Small intestine (tissue), 7 donors: ENCODE measurements around the gene KCNH1. TPM values are rescaled to one million over a fixed set of nuclear protein-coding genes. Genes with fewer than 3 reads are reported as not detected.

ENCODE experiments used
- DNase-seq, 2 donors: peaks; one replicate each; pipeline versions ENCODE4 v3.0.0 to v3.0.0-alpha.2; 2013
- FAIRE-seq: peaks from 2 replicates; lab custom pipeline; 2012; peaks lifted over from hg19 to GRCh38; lab: Jason Lieb, UNC
- H3K27ac ChIP-seq, 3 donors: one replicate each; pipeline ENCODE4 v1.5.1; 2013; ENCODE audit warnings: low read length in 2 of 3, mild to moderate bottlenecking in 2 of 3, control low read depth in 1 of 3, inconsistent platforms in 1 of 3, low read depth in 1 of 3, moderate library complexity in 1 of 3
- H3K27me3 ChIP-seq, 3 donors: one replicate each; pipeline ENCODE4 v1.6.1; 2013; ENCODE audit warnings: low read length in 3 of 3, inconsistent platforms in 1 of 3; ENCODE audit not compliant: control insufficient read depth in 3 of 3, insufficient read depth in 3 of 3
- H3K36me3 ChIP-seq, 3 donors: one replicate each; pipeline ENCODE4 v1.6.1; 2013; ENCODE audit warnings: low read length in 3 of 3, inconsistent platforms in 1 of 3, low read depth in 1 of 3, mild to moderate bottlenecking in 1 of 3, moderate library complexity in 1 of 3; ENCODE audit not compliant: control insufficient read depth in 3 of 3, insufficient read depth in 2 of 3
- H3K4me1 ChIP-seq, 3 donors: one replicate each; pipeline ENCODE4 v1.6.1; 2013; ENCODE audit warnings: low read length in 2 of 3, inconsistent platforms in 1 of 3, low read depth in 1 of 3, mild to moderate bottlenecking in 1 of 3, moderate library complexity in 1 of 3; ENCODE audit not compliant: control insufficient read depth in 3 of 3, insufficient read depth in 2 of 3
- H3K4me3 ChIP-seq, 3 donors: one replicate each; pipeline ENCODE4 v1.5.1; 2013; ENCODE audit warnings: low read length in 3 of 3, control low read depth in 1 of 3, inconsistent platforms in 1 of 3, low read depth in 1 of 3, mild to moderate bottlenecking in 1 of 3, moderate library complexity in 1 of 3
- H3K9me3 ChIP-seq, 2 donors: one replicate each; pipeline ENCODE4 v1.6.1; 2013; ENCODE audit warnings: low read depth in 1 of 2, low read length in 1 of 2; ENCODE audit not compliant: control insufficient read depth in 2 of 2, insufficient read depth in 1 of 2
- WGBS, 3 donors: extraction: QIAGEN DNeasy Blood & Tissue Kit; methylation state at CpG; one replicate each; pipeline ENCODE4 v1.1.7; 2013; 5-methylcytosine and 5-hydroxymethylcytosine counted together
- polyA plus RNA-seq, 4 donors: library from polyadenylated mRNA; stranded (reverse) in 3 of 4; unstranded in 1 of 4; fragments of 200-250 nt in 3 of 4; fragments of 120-200 nt in 1 of 4; gene quantifications; one replicate each; pipeline versions ENCODE4 v1.2.1 to v1.2.3, GENCODE V29; 2013
- donor health status: healthy with polysubstance abuse.
- donor health status: control.
- donor health status: control.
- donor health status: Bipolar disorder and iron deficiency.
- donor health status: healthy.

The KCNH1 gene
- polyA plus RNA-seq, 4 donors = 0.13 to 0.42 TPM; not detected in 2

GRCh38 chr1:210850556-210850955 is 283.4 kb downstream of the KCNH1 start:
- Histone ChIP-seq H3K27ac (no peak overlapping the region), H3K27me3 (no peaks in the 10 kb centered on the region), H3K36me3 (no peaks in the 10 kb centered on the region), H3K4me1 (peaks cover 0 to 2% (median 0%) of the 10 kb centered on the region in 3 donors), H3K4me3 (no peak overlapping the region), H3K9me3 (no peaks in the 10 kb centered on the region)
- no peak for DNase-seq
- no peak for FAIRE-seq

GRCh38 chr1:210848474-210848873 is 285.5 kb downstream of the KCNH1 start:
- WGBS, 3 donors = 84 to 87% (median 87%) methylated on average over 3 of the region's 3 CpGs
- H3K4me1 ChIP-seq = peaks cover 0 to 2% (median 0%) of the 10 kb centered on the region in 3 donors
- no peaks in the 10 kb centered on the region for H3K36me3 ChIP-seq
- no peaks in the 10 kb centered on the region for H3K27me3 ChIP-seq
- H3K9me3 ChIP-seq = no peaks in the 10 kb centered on the region
- FAIRE-seq = no peak
- no peak for DNase-seq
- no peak overlapping the region for H3K27ac ChIP-seq
- H3K4me3 ChIP-seq = no peak overlapping the region

GRCh38 chr1:210841926-210842625 is 291.9 kb downstream of the KCNH1 start:
- Histone ChIP-seq H3K27ac (no peak overlapping the region), H3K4me1 (no peaks in the 10 kb centered on the region), H3K36me3 (no peaks in the 10 kb centered on the region), H3K9me3 (no peaks in the 10 kb centered on the region), H3K27me3 (no peaks in the 10 kb centered on the region), H3K4me3 (no peak overlapping the region)
- WGBS, 3 donors = 74 to 81% (median 78%) methylated on average over 5 of the region's 5 CpGs
- DNase-seq = no peak
- no peak for FAIRE-seq

GRCh38 chr1:210830034-210831028 is 303.6 kb downstream of the KCNH1 start:
- 73 to 79% (median 75%) methylated on average over 6 of the region's 6 CpGs for WGBS, 3 donors
- no peaks in the 10 kb centered on the region for H3K4me1 ChIP-seq

GRCh38 chr1:210828996-210829596 is 304.9 kb downstream of the KCNH1 start:
- no peak for FAIRE-seq
- WGBS, 3 donors = 61 to 73% (median 71%) methylated on average over 4 of the region's 4 CpGs
- Histone ChIP-seq H3K36me3 (no peaks in the 10 kb centered on the region), H3K4me1 (no peaks in the 10 kb centered on the region), H3K9me3 (no peaks in the 10 kb centered on the region), H3K27me3 (no peaks in the 10 kb centered on the region), H3K27ac (no peak overlapping the region), H3K4me3 (no peak overlapping the region)
- DNase-seq = no peak

More at GRCh38 chr1:210830034-210831028, 303.6 kb downstream of the KCNH1 start:
- Histone ChIP-seq H3K27me3 (no peaks in the 10 kb centered on the region), H3K4me3 (no peak overlapping the region), H3K9me3 (no peaks in the 10 kb centered on the region), H3K36me3 (no peaks in the 10 kb centered on the region), H3K27ac (no peak overlapping the region)
- DNase-seq (no peak), FAIRE-seq (no peak)

- no peaks in the 10 kb centered on the region for H3K9me3 ChIP-seq
- FAIRE-seq (no peak), DNase-seq (no peak)
- H3K4me1 ChIP-seq = no peaks in the 10 kb centered on the region
- no peaks in the 10 kb centered on the region for H3K27me3 ChIP-seq
- no peak overlapping the region for H3K27ac ChIP-seq
- H3K4me3 ChIP-seq = no peak overlapping the region
- no peaks in the 10 kb centered on the region for H3K36me3 ChIP-seq
Observed at GRCh38 chr1:210827481-210827880, 306.5 kb downstream of the KCNH1 start.

GRCh38 chr1:210826686-210827085 is 307.3 kb downstream of the KCNH1 start:
- Histone ChIP-seq H3K4me3 (no peak overlapping the region), H3K36me3 (no peaks in the 10 kb centered on the region), H3K27me3 (no peaks in the 10 kb centered on the region), H3K9me3 (no peaks in the 10 kb centered on the region), H3K27ac (no peak overlapping the region), H3K4me1 (no peaks in the 10 kb centered on the region)
- FAIRE-seq = no peak
- DNase-seq = no peak
- 93 to 98% (median 96%) methylated on average over 5 of the region's 5 CpGs for WGBS, 3 donors

- Histone ChIP-seq H3K27ac (no peak overlapping the region), H3K9me3 (no peaks in the 10 kb centered on the region), H3K36me3 (no peaks in the 10 kb centered on the region), H3K27me3 (peaks cover 0 to 2% (median 0%) of the 10 kb centered on the region in 3 donors), H3K4me3 (no peak overlapping the region), H3K4me1 (no peaks in the 10 kb centered on the region)
- 27 to 62% (median 45%) methylated on average over 1 of the region's 1 CpG for WGBS, 3 donors
- FAIRE-seq = no peak
- DNase-seq = no peak
Observed at GRCh38 chr1:210822932-210823331, 311.0 kb downstream of the KCNH1 start.
